ENCODE results near the gene SPATA33. TPM values are rescaled to one million over a fixed set of nuclear protein-coding genes. Genes with fewer than 3 reads are reported as not detected.

The SPATA33 gene
- total and polyA plus RNA-seq, 2 experiments from 2014 or later: 4.4 to 16.8 TPM

GRCh38 chr16:89620406-89620841 is 37.2 kb upstream of the SPATA33 start:
- no peaks in the 10 kb centered on the region for H4K20me1 ChIP-seq (ENCODE audit: insufficient read depth, poor library complexity, severe bottlenecking)

GRCh38 chr16:89621136-89621697 is 36.4 kb upstream of the SPATA33 start:
- no peak overlapping the region for H3K4me3 ChIP-seq
- DNase-seq (ENCODE audit: low spot score): no peak
- H3K27me3 ChIP-seq: no peaks in the 10 kb centered on the region
- H3K79me2 ChIP-seq: no peaks in the 10 kb centered on the region
- TF ChIP-seq CTCF (IDR thresholded peaks at IDR 0.05; ENCODE audit: poor library complexity): no peak
- no peak for TF ChIP-seq EZH2 (IDR thresholded peaks at IDR 0.05; ENCODE audit: borderline replicate concordance)
- no peak for TF ChIP-seq EZH2phosphoT487 (IDR thresholded peaks at IDR 0.05; ENCODE audit: low read depth, severe bottlenecking, unreplicated experiment)
- no peak overlapping the region for H3K27ac ChIP-seq
- no peaks in the 10 kb centered on the region for H3K9me2 ChIP-seq (replicated peaks; ENCODE audit: insufficient read depth)
- no peaks in the 10 kb centered on the region for H3K36me3 ChIP-seq (replicated peaks; ENCODE audit: insufficient read depth, low read depth)
- H3K4me1 ChIP-seq (ENCODE audit: insufficient read depth): peaks cover 14% of the 10 kb centered on the region
- no peaks in the 10 kb centered on the region for H3K9me3 ChIP-seq (ENCODE audit: low read depth)
- H4K20me1 ChIP-seq (ENCODE audit: insufficient read depth, poor library complexity, severe bottlenecking): no peaks in the 10 kb centered on the region
- WGBS (ENCODE audit: low lambda C conversion rate, missing lambda C conversion rate): 92% methylated on average over 12 of the region's 18 CpGs
- H2AFZ ChIP-seq: no peak overlapping the region
- no peak overlapping the region for H3K4me2 ChIP-seq

More at GRCh38 chr16:89620406-89620841, 37.2 kb upstream of the SPATA33 start:
- Histone ChIP-seq H3K9me3 (ENCODE audit: low read depth) (no peaks in the 10 kb centered on the region), H3K4me3 (no peak overlapping the region), H3K4me2 (no peak overlapping the region), H2AFZ (no peak overlapping the region), H3K9me2 (replicated peaks; ENCODE audit: insufficient read depth) (no peaks in the 10 kb centered on the region), H3K79me2 (no peaks in the 10 kb centered on the region), H3K27ac (no peak overlapping the region), H3K4me1 (ENCODE audit: insufficient read depth) (peaks cover 10% of the 10 kb centered on the region), H3K27me3 (no peaks in the 10 kb centered on the region), H3K36me3 (replicated peaks; ENCODE audit: insufficient read depth, low read depth) (no peaks in the 10 kb centered on the region)
- 76% methylated on average over 16 of the region's 16 CpGs for WGBS (ENCODE audit: low lambda C conversion rate, missing lambda C conversion rate)
- no peak for TF ChIP-seq CTCF (IDR thresholded peaks at IDR 0.05; ENCODE audit: poor library complexity)
- TF ChIP-seq EZH2phosphoT487 (IDR thresholded peaks at IDR 0.05; ENCODE audit: low read depth, severe bottlenecking, unreplicated experiment): no peak
- TF ChIP-seq EZH2 (IDR thresholded peaks at IDR 0.05; ENCODE audit: borderline replicate concordance): no peak
- no peak for DNase-seq (ENCODE audit: low spot score)

- Histone ChIP-seq H3K79me2 (no peaks in the 10 kb centered on the region), H3K9me3 (ENCODE audit: low read depth) (no peaks in the 10 kb centered on the region), H2AFZ (no peak overlapping the region), H3K27ac (no peak overlapping the region), H3K4me1 (ENCODE audit: insufficient read depth) (peaks cover 14% of the 10 kb centered on the region), H3K27me3 (no peaks in the 10 kb centered on the region), H3K36me3 (replicated peaks; ENCODE audit: insufficient read depth, low read depth) (no peaks in the 10 kb centered on the region), H3K4me2 (no peak overlapping the region), H3K4me3 (no peak overlapping the region), H4K20me1 (ENCODE audit: insufficient read depth, poor library complexity, severe bottlenecking) (no peaks in the 10 kb centered on the region), H3K9me2 (replicated peaks; ENCODE audit: insufficient read depth) (no peaks in the 10 kb centered on the region)
- TF ChIP-seq CTCF (IDR thresholded peaks at IDR 0.05; ENCODE audit: poor library complexity) (no peak), EZH2 (IDR thresholded peaks at IDR 0.05; ENCODE audit: borderline replicate concordance) (no peak), EZH2phosphoT487 (IDR thresholded peaks at IDR 0.05; ENCODE audit: low read depth, severe bottlenecking, unreplicated experiment) (no peak)
- 84% methylated on average over 31 of the region's 32 CpGs for WGBS (ENCODE audit: low lambda C conversion rate, missing lambda C conversion rate)
- DNase-seq (ENCODE audit: low spot score): no peak
Measured at GRCh38 chr16:89621698-89622409, 35.8 kb upstream of the SPATA33 start.

Data from hepatocyte (in vitro differentiated cells).